Peyer's patch (tissue), 4 donors: ENCODE data around the gene NCOA6.

ENCODE experiments used
- POLR2A ChIP-seq, 2 donors: fragments of 450-650 bp; IDR thresholded peaks; one replicate each; pipeline ENCODE4 v1.5.1; 2017; ENCODE audit warnings: antibody characterized with exemption in 2 of 2, mild to moderate bottlenecking in 2 of 2, moderate library complexity in 2 of 2
- TF ChIP-seq, protein P1 (sequence below), 6 experiments: fragments of 450-650 bp in 4 of 6; fragments of 200-600 bp in 2 of 6; sonication (generic) in 1 of 6; IDR thresholded peaks; one replicate each; pipeline ENCODE4 v1.5.1; 2017 to 2019; ENCODE audit warnings: antibody characterized with exemption in 6 of 6, mild to moderate bottlenecking in 3 of 6, moderate library complexity in 1 of 6

DNA sequence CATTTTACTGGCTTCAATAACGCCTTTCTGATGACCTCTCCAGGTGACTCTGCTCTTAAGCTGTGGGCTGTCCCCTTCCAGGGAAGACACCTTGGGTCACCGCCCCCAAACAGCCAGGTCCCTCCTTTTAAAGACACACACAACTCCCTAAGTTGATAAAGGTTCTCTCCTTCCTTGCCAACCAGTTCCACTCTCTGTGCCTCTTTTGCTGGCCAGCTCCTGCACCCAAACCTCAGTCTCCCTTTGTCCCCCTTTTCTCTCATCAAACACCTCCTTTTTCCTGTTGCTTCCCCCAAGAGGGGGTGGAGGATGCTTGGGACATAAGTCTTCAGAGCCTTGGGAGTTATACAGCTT, 1.0 kb downstream of the NCOA6 start:
- TF ChIP-seq, protein P1, sequence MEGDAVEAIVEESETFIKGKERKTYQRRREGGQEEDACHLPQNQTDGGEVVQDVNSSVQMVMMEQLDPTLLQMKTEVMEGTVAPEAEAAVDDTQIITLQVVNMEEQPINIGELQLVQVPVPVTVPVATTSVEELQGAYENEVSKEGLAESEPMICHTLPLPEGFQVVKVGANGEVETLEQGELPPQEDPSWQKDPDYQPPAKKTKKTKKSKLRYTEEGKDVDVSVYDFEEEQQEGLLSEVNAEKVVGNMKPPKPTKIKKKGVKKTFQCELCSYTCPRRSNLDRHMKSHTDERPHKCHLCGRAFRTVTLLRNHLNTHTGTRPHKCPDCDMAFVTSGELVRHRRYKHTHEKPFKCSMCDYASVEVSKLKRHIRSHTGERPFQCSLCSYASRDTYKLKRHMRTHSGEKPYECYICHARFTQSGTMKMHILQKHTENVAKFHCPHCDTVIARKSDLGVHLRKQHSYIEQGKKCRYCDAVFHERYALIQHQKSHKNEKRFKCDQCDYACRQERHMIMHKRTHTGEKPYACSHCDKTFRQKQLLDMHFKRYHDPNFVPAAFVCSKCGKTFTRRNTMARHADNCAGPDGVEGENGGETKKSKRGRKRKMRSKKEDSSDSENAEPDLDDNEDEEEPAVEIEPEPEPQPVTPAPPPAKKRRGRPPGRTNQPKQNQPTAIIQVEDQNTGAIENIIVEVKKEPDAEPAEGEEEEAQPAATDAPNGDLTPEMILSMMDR (IDR thresholded peaks at IDR 0.05), result no peak
- peak; percentile 87 to 89 for TF ChIP-seq POLR2A (IDR thresholded peaks at IDR 0.05)
